Gastroesophageal sphincter (tissue), 4 donors: Measurements from ENCODE around the gene SH2B3. TPM values are rescaled to one million over a fixed set of nuclear protein-coding genes. Genes with fewer than 3 reads are reported as not detected.

ENCODE experiments used
- ATAC-seq: fragments of 150-250 bp; one replicate; pipeline ENCODE4 v1.9.1; 2016; ENCODE audit warnings: mild to moderate bottlenecking, moderate library complexity
- H3K27ac ChIP-seq, 4 donors: fragments of 200-600 bp; sonication (generic) in 3 of 4; 1 replicate in 3 of 4; 2 replicates in 1 of 4; pipeline ENCODE4 v1.5.1; 2016 to 2019
- H3K27me3 ChIP-seq: fragments of 200-600 bp; sonication (generic); one replicate; pipeline ENCODE4 v1.5.1; 2019
- H3K36me3 ChIP-seq, 2 donors: fragments of 200-600 bp; sonication (generic); one replicate each; pipeline ENCODE4 v1.5.1; 2019; ENCODE audit warnings: control low read depth in 1 of 2
- H3K4me1 ChIP-seq, 3 donors: fragments of 200-600 bp; sonication (generic); 1 replicate in 2 of 3; 2 replicates in 1 of 3; pipeline ENCODE4 v1.5.1; 2016 to 2019; ENCODE audit warnings: control low read depth in 2 of 3
- H3K4me3 ChIP-seq, 2 donors: fragments of 200-600 bp; sonication (generic); one replicate each; pipeline ENCODE4 v1.5.1; 2019; ENCODE audit warnings: mild to moderate bottlenecking in 1 of 2, moderate library complexity in 1 of 2
- H3K9me3 ChIP-seq, 3 donors: fragments of 200-600 bp; sonication (generic); one replicate each; pipeline ENCODE4 v1.5.1; 2017 to 2019; ENCODE audit warnings: control low read depth in 2 of 3
- EP300 ChIP-seq: sonication (generic); formaldehyde crosslinking; IDR thresholded peaks from one replicate; pipeline ENCODE4 v1.6.1; 2017; ENCODE audit warnings: antibody characterized with exemption, mild to moderate bottlenecking
- POLR2A ChIP-seq, 2 donors: fragments of 450-650 bp; IDR thresholded peaks; one replicate each; pipeline ENCODE4 v1.6.1; 2017; ENCODE audit warnings: antibody characterized with exemption in 2 of 2, mild to moderate bottlenecking in 2 of 2, moderate library complexity in 1 of 2
- POLR2AphosphoS5 ChIP-seq: sonication (generic); formaldehyde crosslinking; IDR thresholded peaks from one replicate; pipeline ENCODE4 v1.6.1; 2017; ENCODE audit warnings: antibody characterized with exemption
- WGBS, 2 donors: methylation state at CpG; one replicate each; pipeline ENCODE4 v1.1.5; 2018; ENCODE audit warnings: low coverage in 1 of 2; 5-methylcytosine and 5-hydroxymethylcytosine counted together
- total RNA-seq, 4 donors: library from RNA; depleted of rRNA; stranded (reverse); fragments of >200 nt; gene quantifications; one replicate each; pipeline ENCODE4 v1.1.0, GENCODE V29; 2016
- TF ChIP-seq, protein P1 (sequence below), 4 experiments: fragments of 200-600 bp in 2 of 4; fragments of 450-650 bp in 2 of 4; sonication (generic) in 1 of 4; IDR thresholded peaks; one replicate each; pipeline ENCODE4 v1.5.1; 2017 to 2019; ENCODE audit warnings: antibody characterized with exemption in 4 of 4, mild to moderate bottlenecking in 2 of 4, moderate library complexity in 2 of 4

Gene SH2B3
- total RNA-seq, 4 donors from 2014 or later, result 17.0 to 33.1 (median 23.3) TPM

DNA sequence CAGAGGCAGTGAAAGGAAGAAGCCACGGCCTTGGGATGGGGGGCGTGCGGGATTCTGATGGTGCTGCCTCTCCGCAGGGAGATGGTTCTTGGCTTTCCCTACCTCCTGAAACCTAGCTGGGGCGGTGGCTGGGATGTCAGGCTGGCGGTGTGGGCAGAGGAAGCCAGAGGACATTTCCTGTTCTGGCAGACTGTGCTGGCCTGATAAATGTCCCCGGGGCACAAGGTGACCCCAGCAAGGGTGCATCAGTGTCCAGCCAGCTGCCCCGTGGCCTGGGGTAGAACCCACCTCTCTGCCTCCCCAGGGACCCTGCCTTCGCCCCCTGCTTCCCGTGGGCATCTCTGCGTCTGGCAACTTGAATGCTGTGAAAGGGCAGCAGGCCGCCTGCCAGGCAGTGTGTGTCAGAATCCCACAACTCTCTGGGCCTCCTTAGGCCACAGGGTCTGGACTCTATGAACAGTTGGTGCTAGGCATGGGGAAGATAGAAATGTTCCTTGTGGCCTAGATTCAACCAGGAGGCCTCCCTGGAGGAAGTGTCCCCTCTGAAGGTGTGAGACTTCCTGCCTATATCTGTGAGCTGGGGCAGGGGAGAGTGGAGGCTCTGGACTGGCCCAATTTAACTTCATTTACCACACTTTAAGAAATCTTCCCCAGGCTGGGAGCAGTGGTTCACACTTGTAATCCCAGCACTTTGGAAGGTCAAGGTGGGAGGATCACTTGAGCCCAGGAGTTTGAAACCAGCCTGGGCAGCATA is 4.9 kb downstream of the SH2B3 start:
- Histone ChIP-seq H3K36me3 (peaks cover 0 to under 1% of the 10 kb centered on the region in 2 donors), H3K4me3 (no peak overlapping the region)

DNA sequence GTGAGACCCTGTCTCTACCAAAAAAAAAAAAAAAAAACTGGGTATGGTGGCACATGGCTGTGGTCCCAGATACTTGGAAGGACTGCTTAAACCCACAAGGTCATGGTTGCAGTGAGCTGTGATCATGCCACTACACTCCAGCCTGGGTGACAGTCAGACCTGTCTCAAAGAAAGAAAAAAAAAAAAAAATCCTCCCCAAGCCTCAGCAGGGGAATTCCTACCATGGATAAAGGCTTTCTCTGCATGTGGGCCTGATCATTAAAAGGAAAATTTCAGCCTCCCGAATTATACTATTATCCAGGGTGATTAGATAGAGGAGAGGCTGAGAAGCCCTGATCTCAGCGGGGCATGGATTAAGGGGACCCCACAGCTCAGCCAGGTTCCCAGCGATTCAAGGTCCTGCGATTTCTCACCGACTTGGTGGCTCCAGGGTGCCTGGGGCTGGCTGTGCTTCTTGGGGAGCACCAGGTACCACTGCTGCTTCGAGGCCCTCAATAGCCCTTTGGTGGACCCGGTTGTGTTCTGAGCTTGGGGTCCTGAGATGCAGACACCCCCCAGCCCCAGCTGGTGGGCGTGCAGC is 5.6 kb downstream of the SH2B3 start:
- H3K27ac ChIP-seq, result peak overlapping the region in 3 of 4 donors; percentile 63 to 87 (median 74)
- ATAC-seq, result no peak
- TF ChIP-seq, protein P1, sequence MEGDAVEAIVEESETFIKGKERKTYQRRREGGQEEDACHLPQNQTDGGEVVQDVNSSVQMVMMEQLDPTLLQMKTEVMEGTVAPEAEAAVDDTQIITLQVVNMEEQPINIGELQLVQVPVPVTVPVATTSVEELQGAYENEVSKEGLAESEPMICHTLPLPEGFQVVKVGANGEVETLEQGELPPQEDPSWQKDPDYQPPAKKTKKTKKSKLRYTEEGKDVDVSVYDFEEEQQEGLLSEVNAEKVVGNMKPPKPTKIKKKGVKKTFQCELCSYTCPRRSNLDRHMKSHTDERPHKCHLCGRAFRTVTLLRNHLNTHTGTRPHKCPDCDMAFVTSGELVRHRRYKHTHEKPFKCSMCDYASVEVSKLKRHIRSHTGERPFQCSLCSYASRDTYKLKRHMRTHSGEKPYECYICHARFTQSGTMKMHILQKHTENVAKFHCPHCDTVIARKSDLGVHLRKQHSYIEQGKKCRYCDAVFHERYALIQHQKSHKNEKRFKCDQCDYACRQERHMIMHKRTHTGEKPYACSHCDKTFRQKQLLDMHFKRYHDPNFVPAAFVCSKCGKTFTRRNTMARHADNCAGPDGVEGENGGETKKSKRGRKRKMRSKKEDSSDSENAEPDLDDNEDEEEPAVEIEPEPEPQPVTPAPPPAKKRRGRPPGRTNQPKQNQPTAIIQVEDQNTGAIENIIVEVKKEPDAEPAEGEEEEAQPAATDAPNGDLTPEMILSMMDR (IDR thresholded peaks at IDR 0.05), result no peak
- no peak for TF ChIP-seq POLR2AphosphoS5
- no peak for TF ChIP-seq EP300
- TF ChIP-seq POLR2A (IDR thresholded peaks at IDR 0.05), result no peak
- H3K4me3 ChIP-seq, result no peak overlapping the region
- peaks cover 0 to 7% of the 10 kb centered on the region in 2 donors for H3K36me3 ChIP-seq
- no peaks in the 10 kb centered on the region for H3K27me3 ChIP-seq
- no peaks in the 10 kb centered on the region for H3K9me3 ChIP-seq
- 0 to 81% methylated on average over 1 to 5 of the region's 8 CpGs for WGBS, 2 donors
- peaks cover 0 to 82% (median 57%) of the 10 kb centered on the region in 3 donors for H3K4me1 ChIP-seq

More for the DNA sequence above, 4.9 kb downstream of the SH2B3 start:
- Histone ChIP-seq H3K4me1 (peaks cover 0 to 84% (median 57%) of the 10 kb centered on the region in 3 donors), H3K9me3 (no peaks in the 10 kb centered on the region), H3K27ac (peak overlapping the region in 3 of 4 donors; percentile 74 to 87 (median 82)), H3K27me3 (no peaks in the 10 kb centered on the region)
- ATAC-seq, result no peak
- TF ChIP-seq POLR2A (IDR thresholded peaks at IDR 0.05) (no peak), EP300 (no peak), POLR2AphosphoS5 (no peak)
- TF ChIP-seq, protein P1 (IDR thresholded peaks at IDR 0.05), result no peak
- no CpG with 5 or more reads among the region's 12 CpGs for WGBS, 2 donors

DNA sequence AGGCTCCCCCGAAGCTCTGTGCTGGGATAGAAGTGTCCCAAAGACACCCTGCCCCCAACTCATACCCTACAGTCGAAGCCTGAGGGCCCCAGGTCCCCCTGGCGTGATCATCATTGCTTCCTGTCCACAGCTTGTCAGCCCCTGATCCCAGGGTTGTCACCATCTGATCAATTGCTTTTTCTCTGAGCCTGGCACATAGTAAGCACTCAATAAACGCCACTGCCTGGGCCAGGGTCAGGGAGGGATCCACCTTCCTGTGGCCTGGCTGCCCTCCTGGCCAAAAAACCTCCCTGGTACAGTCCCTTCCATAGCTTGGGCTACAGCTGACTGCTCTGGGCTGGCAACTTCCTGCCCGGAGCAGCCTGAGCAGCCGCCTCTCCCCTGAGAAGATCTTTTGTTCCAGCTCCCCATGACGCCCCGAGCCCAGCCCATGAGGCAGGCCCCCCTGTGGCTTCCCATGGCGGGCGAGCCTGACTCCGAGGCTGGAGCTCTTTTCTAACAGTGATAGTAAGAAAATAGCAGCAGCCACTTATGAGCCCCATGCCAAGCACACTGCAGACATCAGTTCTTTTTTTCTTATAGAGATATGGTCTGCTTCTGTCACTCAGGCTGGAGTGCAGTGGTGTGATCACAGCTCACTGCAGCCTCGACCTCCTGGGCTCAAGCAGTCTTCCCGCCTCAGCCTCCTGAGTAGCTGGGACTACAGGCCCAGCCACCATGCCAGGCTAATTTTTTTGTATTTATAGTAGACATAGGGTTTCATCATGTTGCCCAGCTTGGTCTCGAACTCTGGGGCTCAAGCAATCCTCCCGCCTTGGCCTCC is 6.5 kb downstream of the SH2B3 start:
- Histone ChIP-seq H3K4me3 (no peak overlapping the region), H3K9me3 (no peaks in the 10 kb centered on the region), H3K36me3 (peaks cover 0 to 10% of the 10 kb centered on the region in 2 donors), H3K27ac (peak overlapping the region in 3 of 4 donors; percentile 63 to 87 (median 74)), H3K27me3 (no peaks in the 10 kb centered on the region), H3K4me1 (peaks cover 0 to 73% (median 50%) of the 10 kb centered on the region in 3 donors)
- no peak for TF ChIP-seq EP300
- no peak for TF ChIP-seq POLR2A (IDR thresholded peaks at IDR 0.05)
- TF ChIP-seq POLR2AphosphoS5, result no peak
- TF ChIP-seq, protein P1 (IDR thresholded peaks at IDR 0.05), result no peak
- WGBS, 2 donors, result 76 to 100% methylated on average over 2 to 8 of the region's 15 CpGs
- no peak for ATAC-seq

DNA sequence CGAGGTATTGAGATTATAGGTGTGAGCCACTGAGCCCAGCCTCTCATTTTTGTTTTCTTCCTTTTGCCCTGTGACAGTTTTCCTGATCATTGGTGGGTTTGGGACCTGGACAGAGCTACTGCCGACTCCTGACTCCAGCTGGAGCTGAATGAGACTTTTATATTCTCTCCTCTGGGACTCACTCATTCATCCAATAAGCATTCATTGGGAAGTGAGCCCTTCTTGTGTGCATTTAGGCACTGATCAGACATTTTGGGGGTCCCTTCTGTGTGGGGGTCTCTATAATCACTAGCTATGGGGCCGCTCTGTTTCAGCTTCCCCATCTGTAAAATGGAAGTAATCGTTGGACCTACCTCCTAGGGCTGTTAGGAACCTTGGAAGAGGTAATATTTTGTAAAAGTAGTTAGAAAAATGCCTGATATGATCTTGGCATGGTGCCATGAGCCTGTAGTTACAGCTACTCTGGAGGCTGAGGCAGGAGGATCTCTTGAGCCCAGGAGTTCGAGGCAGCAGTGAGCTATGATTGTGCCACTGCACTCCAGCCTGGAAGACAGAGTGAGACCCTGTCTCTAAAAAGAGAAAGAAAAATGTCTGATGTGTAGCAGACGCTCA is 7.2 kb downstream of the SH2B3 start:
- Histone ChIP-seq H3K27ac (peak overlapping the region in 3 of 4 donors; percentile 63 to 87 (median 74)), H3K4me3 (no peak overlapping the region), H3K36me3 (peaks cover 0 to 12% of the 10 kb centered on the region in 2 donors), H3K4me1 (peaks cover 0 to 65% (median 43%) of the 10 kb centered on the region in 3 donors), H3K9me3 (no peaks in the 10 kb centered on the region), H3K27me3 (no peaks in the 10 kb centered on the region)
- ATAC-seq, result no peak
- WGBS, 2 donors, result 67 to 79% methylated on average over 3 to 5 of the region's 6 CpGs
- TF ChIP-seq POLR2A (IDR thresholded peaks at IDR 0.05), result no peak
- TF ChIP-seq, protein P1 (IDR thresholded peaks at IDR 0.05), result no peak
- no peak for TF ChIP-seq EP300
- no peak for TF ChIP-seq POLR2AphosphoS5
